NK-92 (cell line): ENCODE measurements around the gene OR10G4.
"Not testable (repeated sequence)": the region's sequence is repeated elsewhere in the genome, so short reads cannot be mapped to it uniquely, and the experiment has no call there.

Experiments used
- DNase-seq: peaks from one replicate; lab custom pipeline; 2025; ENCODE audit not compliant: unreplicated experiment; lab: John Stamatoyannopoulos, UW

Gene OR10G4, protein sequence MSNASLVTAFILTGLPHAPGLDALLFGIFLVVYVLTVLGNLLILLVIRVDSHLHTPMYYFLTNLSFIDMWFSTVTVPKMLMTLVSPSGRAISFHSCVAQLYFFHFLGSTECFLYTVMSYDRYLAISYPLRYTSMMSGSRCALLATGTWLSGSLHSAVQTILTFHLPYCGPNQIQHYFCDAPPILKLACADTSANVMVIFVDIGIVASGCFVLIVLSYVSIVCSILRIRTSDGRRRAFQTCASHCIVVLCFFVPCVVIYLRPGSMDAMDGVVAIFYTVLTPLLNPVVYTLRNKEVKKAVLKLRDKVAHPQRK

DNA sequence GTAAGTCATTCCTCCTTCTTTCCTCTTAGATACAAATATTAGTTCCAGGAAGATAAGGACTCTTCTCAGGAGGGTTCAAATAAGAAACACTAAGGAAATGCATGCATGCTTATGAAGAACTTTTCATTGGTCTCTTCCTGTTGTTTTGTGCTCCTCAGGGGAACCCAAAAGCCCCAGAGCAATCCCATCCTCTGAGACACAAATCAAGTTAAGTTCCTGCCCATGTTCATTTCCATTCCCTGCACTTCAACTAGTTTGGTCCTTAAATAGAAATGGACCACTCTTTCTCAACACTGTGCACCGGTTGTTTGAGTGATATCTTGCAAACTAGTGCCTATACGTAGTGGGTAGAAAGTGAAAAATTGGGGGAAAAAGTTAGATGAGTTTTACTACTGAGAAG is at the start of gene OR10G4:
TSS of gene OR10G4 (plus strand) at position 301 of the 400 bp plus-strand sequence. CDS start 2,578 bp downstream, outside the sequence.
- no peak for DNase-seq

DNA sequence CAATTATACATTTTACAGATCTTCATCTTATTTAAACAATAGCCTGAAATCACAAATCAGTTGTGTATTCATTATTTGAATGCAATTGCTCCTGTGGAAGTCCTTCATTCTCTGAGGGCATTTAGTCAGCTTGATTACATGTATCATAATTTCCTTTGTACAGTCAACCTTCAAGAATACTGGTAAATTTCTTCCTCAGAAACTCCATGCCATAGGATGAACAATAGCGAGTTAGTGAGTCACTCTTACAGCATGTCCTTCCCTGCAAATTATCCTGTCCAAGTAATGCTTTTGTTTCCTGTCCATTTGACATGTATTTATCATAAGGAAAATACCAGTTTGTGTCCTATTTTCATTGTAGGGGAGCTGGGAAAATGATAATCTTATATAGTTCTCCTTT is 39.0 kb upstream of the OR10G4 start:
- no peak for DNase-seq

DNA sequence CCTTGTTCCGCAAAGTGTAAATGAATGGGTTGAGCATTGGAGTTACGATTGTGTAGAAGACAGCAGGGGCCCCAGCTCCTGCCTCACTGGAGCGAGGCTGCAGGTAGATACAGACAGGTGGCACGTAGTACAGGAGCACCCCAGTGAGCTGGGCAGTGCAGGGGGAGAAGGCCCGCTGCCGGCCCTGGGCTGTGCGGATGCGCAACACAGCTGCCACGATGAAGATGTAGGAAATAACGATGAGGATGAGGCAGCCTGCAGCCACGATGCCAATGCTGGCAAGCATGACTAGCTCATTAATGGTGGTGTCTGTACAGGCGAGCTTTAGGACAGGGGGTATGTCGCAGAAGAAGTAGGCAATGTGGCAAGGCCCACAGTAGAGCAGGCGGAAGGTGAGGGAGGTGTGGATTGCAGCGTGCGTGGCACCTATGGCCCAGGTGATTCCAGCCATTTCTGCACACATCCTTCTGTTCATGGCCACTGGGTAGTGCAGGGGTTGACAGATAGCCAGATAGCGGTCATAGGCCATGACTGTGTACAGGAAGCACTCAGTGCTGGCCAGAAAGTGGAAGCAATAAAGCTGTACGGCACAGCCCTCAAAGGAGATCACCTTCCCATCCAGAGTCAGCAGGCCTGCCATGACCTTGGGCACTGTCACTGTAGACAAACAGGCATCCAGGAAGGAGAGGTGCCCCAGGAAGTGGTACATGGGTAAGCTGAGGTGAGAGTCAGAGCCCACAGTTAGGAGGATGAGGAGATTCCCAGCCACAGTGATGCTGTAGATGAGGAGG is 35.8 kb upstream of the OR10G4 start:
- no peak for DNase-seq

DNA sequence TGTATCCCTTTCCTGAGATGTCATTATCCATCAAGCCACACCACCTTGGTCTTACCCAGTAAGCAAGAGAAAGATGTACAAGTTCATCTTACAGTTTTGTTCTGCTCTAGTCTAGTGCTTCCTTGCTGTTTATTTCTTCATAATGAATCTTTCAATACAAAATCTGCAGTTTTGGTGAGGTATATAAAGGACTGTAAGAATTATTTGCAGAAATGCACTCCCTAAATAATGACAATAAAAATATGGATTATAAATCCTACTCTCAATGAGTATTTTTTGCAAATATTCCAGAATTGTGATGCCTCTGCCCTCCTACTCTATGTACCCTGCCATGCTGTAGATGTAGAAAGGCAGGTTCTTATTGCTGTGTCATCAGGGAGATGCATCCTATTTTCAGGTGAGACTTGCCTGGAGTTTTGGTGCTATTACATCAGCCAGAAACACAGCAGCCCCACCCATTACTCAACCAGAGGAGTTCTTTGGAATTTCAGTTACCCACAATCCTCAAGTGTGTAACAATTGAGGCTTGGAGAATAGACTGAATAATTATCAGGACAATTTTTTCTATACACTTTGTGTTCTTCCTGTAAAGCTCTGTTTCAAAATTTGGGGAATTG is 35.0 kb upstream of the OR10G4 start, which contains the start of gene OR10S1:
TSS of gene OR10S1 (minus strand) at position 51 of the 617 bp plus-strand sequence. CDS start 117 bp downstream, outside the sequence.
- DNase-seq: no peak

DNA sequence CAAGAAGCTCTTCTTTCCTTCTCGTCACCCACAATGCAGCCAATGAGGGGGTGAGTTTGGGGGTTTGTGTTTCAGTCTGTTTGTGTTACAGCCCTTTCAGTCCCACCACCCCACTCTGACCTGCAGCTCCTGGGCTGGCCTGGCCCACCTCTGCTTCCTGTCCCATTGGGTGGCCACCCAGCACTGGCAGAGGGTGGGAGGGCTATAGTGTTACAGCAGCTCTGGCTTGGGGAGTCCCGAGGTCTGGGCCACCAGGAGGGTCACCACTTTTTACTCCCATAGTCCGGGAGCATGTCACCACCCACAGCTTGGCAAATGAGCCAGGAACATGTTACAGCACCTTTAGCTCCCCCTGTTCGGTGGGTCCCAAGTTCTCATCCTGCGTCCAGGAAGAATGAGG is 33.5 kb upstream of the OR10G4 start:
- no peak for DNase-seq

DNA sequence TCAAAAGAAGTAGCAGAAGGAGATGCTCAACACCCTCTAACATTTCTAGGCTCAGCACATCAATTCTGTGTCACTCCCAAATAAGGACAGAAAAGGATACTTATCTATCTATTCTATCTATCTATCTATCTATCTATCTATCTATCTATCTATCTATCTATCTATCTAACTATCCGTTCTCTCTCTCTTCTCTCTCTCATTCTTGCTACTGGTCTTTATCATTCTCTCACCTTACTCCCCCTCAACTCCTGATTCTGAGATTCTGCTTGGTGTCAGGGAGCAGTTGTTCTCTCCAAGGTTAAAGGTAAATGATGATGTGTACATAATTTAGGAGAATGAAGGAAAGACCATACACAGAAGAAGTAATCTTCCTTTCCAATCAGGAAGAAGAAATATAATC is 17.7 kb upstream of the OR10G4 start, which contains the start of gene OR10G6:
TSS of gene OR10G6 (minus strand) at position 43 of the 400 bp plus-strand sequence. CDS start at position 43, 0 bp downstream.
- no peak for DNase-seq

DNA sequence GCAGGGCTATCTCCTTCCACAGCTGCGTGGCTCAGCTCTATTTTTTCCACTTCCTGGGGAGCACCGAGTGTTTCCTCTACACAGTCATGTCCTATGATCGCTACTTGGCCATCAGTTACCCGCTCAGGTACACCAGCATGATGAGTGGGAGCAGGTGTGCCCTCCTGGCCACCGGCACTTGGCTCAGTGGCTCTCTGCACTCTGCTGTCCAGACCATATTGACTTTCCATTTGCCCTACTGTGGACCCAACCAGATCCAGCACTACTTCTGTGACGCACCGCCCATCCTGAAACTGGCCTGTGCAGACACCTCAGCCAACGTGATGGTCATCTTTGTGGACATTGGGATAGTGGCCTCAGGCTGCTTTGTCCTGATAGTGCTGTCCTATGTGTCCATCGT is 3.0 kb downstream of the OR10G4 start:
- DNase-seq: not testable (repeated sequence)

DNA sequence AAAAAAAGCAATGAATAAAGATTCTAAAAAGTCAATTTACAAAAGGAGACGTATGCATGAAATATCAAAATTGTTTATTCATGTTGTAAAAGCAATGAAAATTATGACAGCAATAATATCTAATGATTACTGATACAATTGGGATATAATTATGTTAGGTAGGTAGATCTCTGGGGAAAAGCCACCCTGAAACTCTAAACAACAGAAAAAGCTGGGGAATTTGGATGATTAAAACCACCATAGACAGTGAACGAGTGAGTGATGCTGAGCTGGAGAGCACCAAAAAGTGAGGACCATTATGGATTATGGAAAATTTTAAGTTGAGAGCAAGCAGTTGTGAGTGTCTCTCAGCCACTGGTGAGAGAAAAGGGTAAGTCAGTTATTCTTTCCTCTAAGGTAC is 13.7 kb downstream of the OR10G4 start, which contains the start of gene OR10G8:
TSS of gene OR10G8 (plus strand) at position 301 of the 400 bp plus-strand sequence. CDS start 2,825 bp downstream, outside the sequence.
- DNase-seq: no peak

DNA sequence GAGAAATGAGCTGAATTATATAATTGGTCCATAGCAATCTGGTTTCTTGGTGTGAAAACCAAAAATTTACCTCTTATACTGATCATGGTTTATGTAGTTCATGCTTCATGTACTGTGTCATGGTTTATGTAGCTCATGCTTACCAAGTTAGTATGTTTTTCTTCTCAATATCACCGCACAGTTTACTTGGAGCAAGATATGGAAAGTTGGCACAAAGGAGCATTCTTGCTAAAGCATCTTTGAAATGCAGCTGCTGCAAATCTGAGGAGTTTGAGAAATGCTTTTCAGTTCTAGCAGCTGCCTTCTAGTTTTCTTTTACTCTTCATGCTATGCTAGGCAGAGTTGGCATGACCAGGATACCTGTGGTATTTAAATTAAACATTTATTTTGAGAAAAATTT is 23.9 kb downstream of the OR10G4 start:
- DNase-seq: no peak

DNA sequence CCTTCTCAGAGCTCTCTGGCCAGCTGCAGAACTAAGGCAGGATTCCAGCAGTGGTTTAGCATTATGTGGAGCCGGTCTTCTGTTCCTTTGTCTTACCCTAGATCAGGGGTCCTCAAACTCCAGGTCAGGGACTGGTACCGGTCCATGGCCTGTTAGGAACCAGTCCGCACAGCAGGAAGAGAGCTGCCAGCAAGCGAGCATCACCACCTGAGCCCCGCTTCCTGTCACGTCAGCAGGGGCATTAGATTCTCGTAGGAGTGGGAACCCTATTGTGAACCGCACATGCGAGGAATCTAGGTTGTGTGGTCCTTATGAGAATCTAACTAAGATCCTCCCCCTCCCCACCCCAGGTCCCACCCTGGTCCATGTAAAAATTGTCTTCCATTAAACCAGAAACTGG is 26.8 kb downstream of the OR10G4 start:
- no peak for DNase-seq

DNA sequence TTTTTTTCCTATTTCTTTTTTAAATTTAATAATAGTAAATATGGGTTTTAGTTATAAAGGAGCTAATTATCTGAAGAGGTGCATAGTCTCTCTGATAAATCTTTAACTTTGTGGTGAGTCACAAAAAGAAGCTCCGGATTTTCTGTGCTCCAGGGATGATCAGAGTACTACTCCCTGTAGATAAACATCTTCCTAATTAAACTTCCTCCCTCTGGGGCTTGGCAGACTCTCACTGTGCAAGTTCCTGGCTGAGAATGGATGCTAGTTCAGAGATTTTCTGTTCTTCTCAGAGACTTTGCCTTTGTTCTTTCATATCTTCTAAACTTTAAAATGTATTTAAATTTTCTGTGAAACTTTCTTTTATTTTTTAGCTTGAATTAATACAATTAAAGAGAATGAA is 28.5 kb downstream of the OR10G4 start, which contains the start of gene OR10G7:
TSS of gene OR10G7 (minus strand) at position 72 of the 400 bp plus-strand sequence. CDS start 2,324 bp downstream, outside the sequence.
- no peak for DNase-seq

DNA sequence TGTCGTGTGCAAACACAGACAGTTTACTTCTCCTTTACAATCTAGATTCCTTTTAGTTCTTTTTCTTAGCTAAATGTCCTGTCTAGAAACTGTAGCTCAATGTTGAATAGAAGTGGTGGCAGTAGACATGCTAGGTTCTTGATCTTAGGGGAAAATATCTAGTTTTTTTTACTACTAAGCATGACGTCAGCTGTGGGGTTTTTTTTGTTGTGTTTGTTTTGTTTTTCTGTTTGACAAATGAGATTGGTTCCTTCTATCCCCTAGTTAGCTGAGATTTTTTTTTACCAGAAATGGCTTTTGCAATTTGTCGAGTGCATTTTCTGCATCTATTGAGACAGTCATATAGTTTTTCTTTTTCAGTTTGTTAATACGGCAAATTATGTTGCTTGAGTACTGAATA is 30.6 kb downstream of the OR10G4 start:
- DNase-seq: no peak

DNA sequence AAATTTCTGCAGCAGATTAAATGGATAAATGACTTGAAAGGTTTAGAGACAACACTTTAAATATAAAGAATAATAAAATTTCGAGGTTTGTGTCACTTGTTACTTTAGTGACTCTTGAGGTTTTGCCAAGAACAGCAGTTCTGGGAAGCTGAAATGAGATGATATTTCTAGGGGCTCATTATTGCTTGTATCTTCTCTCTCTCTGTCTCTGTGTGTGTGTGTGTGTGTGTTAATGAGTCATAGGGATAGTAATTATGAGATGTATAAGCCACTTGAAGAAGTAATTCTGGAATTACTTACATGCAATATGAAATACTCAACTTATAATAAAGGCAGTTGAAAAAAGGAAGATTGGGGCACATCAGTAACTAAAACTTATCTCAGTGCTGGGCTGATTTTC is 38.0 kb downstream of the OR10G4 start:
- no peak for DNase-seq

DNA sequence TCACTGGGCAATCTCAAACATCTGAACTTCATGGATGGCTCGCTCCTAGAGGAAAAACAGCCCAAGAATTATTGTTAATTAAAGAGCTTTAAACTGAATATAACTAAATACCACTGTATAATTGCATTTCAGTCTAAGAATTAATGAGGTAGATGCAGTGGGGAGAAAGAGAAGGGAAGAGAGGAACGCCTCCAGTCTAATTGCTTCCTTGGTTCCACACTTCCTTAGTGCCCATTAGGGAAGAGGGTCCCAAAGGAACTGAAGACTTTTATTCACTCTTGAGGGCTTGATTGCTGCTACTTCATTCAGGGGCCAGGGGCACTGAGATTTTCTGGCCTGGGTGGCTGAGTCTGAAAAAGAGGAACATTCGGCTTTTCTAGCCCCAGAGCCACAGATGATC is 40.2 kb downstream of the OR10G4 start:
- no peak for DNase-seq
